Left lobe of liver (tissue), 2 donors: Measurements from ENCODE around the gene PPFIBP1. TPM values are rescaled to one million over a fixed set of nuclear protein-coding genes. Genes with fewer than 3 reads are reported as not detected.
A peak's percentile ranks its signal among the peaks of the same experiment; 100 is the strongest.

Experiments
- ATAC-seq: fragments of 200-7000 bp; cut with Tn5 transposase; one replicate; pipeline ENCODE4 v1.9.1; 2020; ENCODE audit warnings: mild to moderate bottlenecking, moderate library complexity
- DNase-seq: peaks from one replicate; pipeline ENCODE4 v3.0.0-alpha.2; 2020; ENCODE audit warnings: low spot score
- total RNA-seq: library from RNA; stranded (reverse); gene quantifications from one replicate; pipeline ENCODE4 v1.2.1, GENCODE V29; 2021
- donor health status: DM: no; HTN: no; CAD: no; lungs with moderate emphysema.
- donor health status: DM: no; HTN: yes; CAD: no.

PPFIBP1 gene
- total RNA-seq, 1 donor from 2014 or later: 34.9 TPM

DNA sequence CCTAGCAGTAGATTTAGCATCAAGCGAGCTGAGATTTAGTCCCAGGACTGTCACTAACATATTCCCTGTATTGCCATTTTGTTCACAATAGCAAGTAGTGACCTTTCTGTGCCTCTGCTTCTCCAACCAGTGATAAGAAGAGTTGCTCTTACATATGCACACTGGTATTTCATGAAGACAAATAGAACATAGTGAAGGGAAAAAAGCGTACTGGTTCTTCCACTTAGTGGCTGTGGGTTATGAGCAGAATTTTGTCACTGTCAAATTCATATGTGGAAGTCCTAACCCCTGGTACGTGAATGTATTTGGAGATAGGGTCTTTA lies 12.3 kb upstream of the PPFIBP1 start:
- DNase-seq (no peak), ATAC-seq (no peak)

- ATAC-seq: no peak
- DNase-seq: no peak
Observed at GRCh38 chr12:27513155-27513824, 10.7 kb upstream of the PPFIBP1 start.

DNA sequence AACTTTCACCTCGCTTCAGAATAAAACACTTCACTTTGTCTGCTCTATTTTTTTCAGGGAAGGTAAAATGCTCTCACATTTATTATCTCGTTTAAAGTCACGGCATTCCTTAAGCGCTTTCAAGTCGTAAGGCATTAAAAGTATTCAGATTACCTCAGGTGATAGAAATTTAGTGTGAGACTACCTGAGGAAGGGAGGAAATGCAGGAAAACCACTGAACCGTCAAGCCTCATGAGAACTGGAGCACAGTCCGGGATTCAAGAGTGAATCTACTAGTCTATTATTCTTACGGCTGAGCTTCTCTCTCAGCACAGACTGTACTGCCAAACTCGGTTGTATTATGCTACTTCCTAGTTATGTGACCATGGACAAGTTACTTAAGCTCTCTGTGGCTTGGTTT lies 8.3 kb upstream of the PPFIBP1 start:
- no peak for ATAC-seq
- no peak for DNase-seq

DNA sequence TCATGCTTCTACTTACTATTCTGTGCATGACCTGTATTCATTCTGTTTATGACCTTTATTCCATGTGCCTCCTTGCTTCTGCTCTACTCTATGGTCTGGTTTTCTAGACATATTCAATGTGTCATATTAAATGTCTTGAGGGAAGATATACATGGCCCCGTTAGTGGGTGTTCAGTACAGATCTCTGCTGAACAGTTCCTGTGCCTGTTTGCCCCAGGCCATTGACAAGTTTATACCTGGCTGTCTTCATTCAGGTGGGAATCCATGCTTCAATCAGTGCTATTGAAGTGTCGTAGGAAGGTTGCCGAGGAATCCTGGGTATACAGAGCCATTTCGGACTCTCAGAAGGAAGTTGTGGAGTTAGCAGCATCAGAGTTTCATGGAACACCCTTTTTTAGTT lies 7.4 kb upstream of the PPFIBP1 start:
- no peak for DNase-seq
- no peak for ATAC-seq

- ATAC-seq: no peak
- DNase-seq: no peak
Observed at GRCh38 chr12:27517546-27517945, 6.5 kb upstream of the PPFIBP1 start.

- ATAC-seq (no peak), DNase-seq (no peak)
Observed at GRCh38 chr12:27517961-27518665, 5.9 kb upstream of the PPFIBP1 start.

DNA sequence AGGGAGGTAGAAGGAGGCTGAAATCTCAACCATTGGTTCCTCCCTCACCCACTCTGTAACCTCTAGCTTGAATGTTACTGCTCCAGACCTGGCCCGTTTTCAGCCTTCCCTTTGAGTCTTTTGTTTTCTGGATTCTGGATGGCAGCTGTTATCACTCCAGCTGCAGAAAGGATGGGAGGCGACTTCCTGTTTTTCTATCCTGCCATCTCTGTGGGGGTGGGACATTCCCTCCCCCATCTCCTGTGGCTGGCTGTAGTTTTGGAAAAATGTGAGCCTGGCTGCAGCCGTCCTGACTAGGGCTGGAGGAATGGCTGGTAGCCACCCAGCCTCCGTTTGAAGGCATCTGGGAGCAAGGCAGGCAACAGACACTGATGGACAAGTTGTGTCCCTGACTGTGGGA lies 2.9 kb upstream of the PPFIBP1 start:
- no peak for ATAC-seq
- no peak for DNase-seq

GRCh38 chr12:27521981-27522380 lies 2.0 kb upstream of the PPFIBP1 start:
- DNase-seq: no peak
- no peak for ATAC-seq

DNA sequence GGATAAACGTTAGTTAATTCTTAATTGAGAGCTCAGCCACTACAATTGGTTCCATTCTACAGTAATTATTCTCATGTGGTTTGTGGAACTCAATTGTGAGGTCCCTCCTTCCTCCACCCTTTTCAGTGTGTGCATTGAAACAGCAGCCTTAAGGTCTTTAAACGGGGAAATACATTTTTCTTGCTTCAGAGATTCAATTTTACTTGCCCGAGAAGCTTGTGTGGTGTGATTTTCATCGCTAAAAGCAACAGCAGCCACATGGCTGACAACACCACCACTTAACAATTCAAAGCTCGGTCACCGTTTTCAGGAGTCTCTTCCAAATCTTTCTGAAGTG lies 733 bp upstream of the PPFIBP1 start:
- DNase-seq (no peak), ATAC-seq (no peak)

DNA sequence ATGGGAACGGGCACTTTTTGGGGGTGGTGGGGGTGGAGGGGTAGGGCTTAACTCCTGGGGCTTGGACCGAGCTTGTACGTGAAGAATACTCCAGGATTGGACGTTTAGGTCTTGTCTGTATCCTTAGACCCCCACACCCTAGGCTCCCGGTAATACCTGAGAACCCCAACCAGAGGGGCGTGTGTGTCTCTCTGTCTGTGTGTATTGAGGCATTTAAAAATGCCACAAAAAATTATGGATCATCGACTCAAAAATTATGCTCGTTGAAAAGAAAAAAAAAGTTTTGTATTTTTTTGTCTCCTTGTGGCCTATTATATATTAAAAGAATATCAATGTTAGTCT lies 459 bp downstream of the PPFIBP1 start:
- ATAC-seq: no peak
- DNase-seq: no peak

- DNase-seq (no peak), ATAC-seq (no peak)
Observed at GRCh38 chr12:27524839-27525753, 1.1 kb downstream of the PPFIBP1 start.

DNA sequence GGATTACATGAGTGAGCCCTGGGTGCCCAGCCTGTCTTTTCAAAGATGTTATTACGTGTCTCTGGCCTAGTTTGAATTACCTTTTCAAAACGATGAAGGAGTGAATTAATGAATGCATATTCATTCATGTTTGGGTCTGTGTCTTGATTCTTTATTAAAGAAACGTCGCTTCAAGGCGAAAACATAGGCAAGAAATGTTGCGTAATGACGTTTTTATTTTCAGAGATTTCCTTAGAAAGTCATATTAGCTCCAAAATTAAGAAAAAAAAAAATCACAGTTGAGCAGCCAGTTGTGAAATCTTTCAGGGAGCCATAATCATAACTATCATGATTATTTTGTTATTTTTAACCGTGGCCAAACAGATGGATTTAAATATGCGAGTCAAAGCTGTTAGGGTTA lies 3.5 kb downstream of the PPFIBP1 start:
- ATAC-seq (no peak), DNase-seq (no peak)

GRCh38 chr12:27528788-27529187 lies 4.8 kb downstream of the PPFIBP1 start:
- ATAC-seq: no peak
- no peak for DNase-seq

DNA sequence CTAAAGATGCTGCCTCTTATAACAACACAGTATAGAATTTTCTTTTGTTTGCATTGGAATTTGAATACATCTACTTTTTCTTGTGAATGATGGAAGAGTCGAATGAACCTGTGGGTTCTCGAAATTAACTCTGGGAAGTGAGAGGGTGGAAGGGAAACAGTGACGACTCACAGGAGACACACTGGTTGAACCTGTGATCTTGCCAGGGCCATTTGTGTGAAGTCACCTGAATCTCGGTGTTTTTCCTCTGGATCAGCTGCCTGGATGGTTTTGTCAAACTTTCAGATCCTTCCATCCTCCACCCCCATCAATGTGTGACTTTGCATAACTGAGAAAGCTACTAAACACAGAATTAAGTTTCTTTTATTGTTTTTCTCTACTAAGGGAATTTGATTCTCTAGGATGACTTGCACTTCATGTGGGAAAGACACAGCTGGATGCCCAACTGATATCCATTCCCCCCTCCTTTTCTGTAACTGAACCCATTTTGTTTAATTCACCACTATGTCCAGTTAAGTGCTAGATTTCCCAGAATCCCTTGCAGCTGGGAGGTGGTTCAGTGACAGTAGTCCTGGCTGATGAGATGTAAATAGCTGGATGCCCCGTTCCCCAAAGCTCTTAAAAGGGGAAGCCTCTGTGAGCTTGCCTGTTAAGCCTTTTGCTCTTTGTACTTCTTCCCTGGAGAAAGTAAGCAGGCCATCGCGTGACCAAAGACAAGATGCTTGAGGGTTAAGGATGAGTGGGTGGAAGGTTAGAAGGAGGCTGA lies 6.3 kb downstream of the PPFIBP1 start:
- DNase-seq (no peak), ATAC-seq (no peak)

GRCh38 chr12:27531896-27532295 lies 7.9 kb downstream of the PPFIBP1 start:
- no peak for DNase-seq
- no peak for ATAC-seq

- ATAC-seq: no peak
Observed at GRCh38 chr12:27534060-27534764, 10.2 kb downstream of the PPFIBP1 start.

GRCh38 chr12:27534765-27535161 lies 10.8 kb downstream of the PPFIBP1 start:
- DNase-seq (no peak), ATAC-seq (no peak)

More at GRCh38 chr12:27534060-27534764, 10.2 kb downstream of the PPFIBP1 start:
- DNase-seq: no peak

DNA sequence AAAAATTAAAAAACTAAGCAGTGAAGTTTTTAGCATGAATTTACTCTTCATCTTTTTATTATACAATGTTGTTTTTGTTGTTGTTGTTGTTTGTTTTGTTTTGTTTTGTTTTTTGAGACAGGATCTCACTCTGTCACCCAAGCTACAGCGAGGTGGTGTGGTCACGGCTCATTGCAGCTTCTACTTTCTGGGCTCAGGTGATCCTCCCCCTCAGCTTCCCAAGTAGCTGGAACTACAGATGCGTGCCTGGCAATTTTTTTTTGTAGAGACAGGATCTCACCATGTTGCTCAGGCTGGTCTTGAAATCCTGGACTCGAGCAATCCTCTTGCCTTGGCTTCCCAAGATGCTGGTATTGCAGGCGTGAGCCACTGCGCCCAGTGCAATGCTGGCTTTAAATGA lies 11.3 kb downstream of the PPFIBP1 start:
- ATAC-seq (no peak), DNase-seq (no peak)

GRCh38 chr12:27537855-27538675 lies 14.1 kb downstream of the PPFIBP1 start:
- DNase-seq: no peak
- no peak for ATAC-seq

DNA sequence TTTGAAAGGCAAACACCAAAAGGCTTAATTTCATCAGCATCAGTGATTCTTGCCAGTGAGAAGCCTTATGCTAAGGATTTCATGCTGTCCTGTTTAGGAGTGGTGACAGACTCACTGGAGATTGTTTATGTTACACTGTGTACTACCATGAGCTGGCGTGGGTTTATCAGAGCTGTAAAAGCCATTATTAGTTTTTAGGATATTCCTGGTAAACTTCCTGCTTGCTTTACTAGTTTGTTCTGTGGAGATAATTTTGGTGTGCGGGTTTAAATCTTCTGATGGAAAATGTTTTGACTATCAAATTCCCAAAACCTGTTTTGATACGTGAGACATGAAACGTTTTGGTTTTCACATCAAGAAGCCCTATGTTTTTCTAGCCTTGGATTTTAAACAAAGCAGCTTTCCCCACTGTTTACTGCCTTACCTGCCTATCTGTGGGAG lies 15.2 kb downstream of the PPFIBP1 start:
- ATAC-seq: peak; percentile 50
- no peak for DNase-seq
